Stomach (tissue), 9 donors: ENCODE data around the gene MBD4. TPM values are rescaled to one million over a fixed set of nuclear protein-coding genes. Genes with fewer than 3 reads are reported as not detected.
"Not testable (repeated sequence)": the region's sequence is repeated elsewhere in the genome, so short reads cannot be mapped to it uniquely, and the experiment has no call there.

Experiments
- DNase-seq, 2 donors: peaks; one replicate each; pipeline versions ENCODE4 v3.0.0 to v3.0.0-alpha.2; 2013 to 2019
- H3K27ac ChIP-seq, 5 donors: fragments of 200-600 bp in 4 of 5; sonication (generic) in 4 of 5; one replicate each; pipeline ENCODE4 v1.5.1; 2013 to 2019; ENCODE audit warnings: mild to moderate bottlenecking in 1 of 5, moderate library complexity in 1 of 5
- H3K27me3 ChIP-seq, 3 donors: fragments of 200-600 bp; sonication (generic); one replicate each; pipeline ENCODE4 v1.5.1; 2017 to 2019; ENCODE audit warnings: mixed run types in 1 of 3
- H3K36me3 ChIP-seq, 4 donors: fragments of 200-600 bp; sonication (generic); 1 replicate in 3 of 4; 2 replicates in 1 of 4; pipeline ENCODE4 v1.5.1; 2016 to 2019
- H3K4me1 ChIP-seq, 4 donors: fragments of 200-600 bp; sonication (generic); one replicate each; pipeline ENCODE4 v1.5.1; 2016 to 2019
- H3K4me3 ChIP-seq, 4 donors: fragments of 200-600 bp; sonication (generic) in 3 of 4; one replicate each; pipeline ENCODE4 v1.5.1; 2016 to 2019; ENCODE audit warnings: mild to moderate bottlenecking in 1 of 4
- H3K9me3 ChIP-seq, 4 donors: fragments of 200-600 bp; sonication (generic); one replicate each; pipeline ENCODE4 v1.5.1; 2016 to 2019
- EP300 ChIP-seq: sonication (generic); formaldehyde crosslinking; IDR thresholded peaks from one replicate; pipeline ENCODE4 v1.6.1; 2017; ENCODE audit warnings: antibody characterized with exemption
- POLR2A ChIP-seq, 4 donors: fragments of 450-650 bp; IDR thresholded peaks; one replicate each; pipeline ENCODE4 v1.6.1; 2016; ENCODE audit warnings: antibody characterized with exemption in 4 of 4, control low read depth in 2 of 4, mild to moderate bottlenecking in 1 of 4, moderate library complexity in 1 of 4
- POLR2AphosphoS5 ChIP-seq, 3 donors: sonication (generic); formaldehyde crosslinking; IDR thresholded peaks; one replicate each; pipeline ENCODE4 v1.6.1; 2016; ENCODE audit warnings: antibody characterized with exemption in 3 of 3
- WGBS, 5 donors: extraction: QIAGEN DNeasy Blood & Tissue Kit in 3 of 5; methylation state at CpG; one replicate each; pipeline versions ENCODE4 v1.1.5 to v1.1.7; 2013 to 2018; 5-methylcytosine and 5-hydroxymethylcytosine counted together
- intact Hi-C: fragments of 100-400 bp; cut with DNase I; formaldehyde crosslinking; loops from one replicate; pipeline ENCODE4 v1.15.1; 2023; ENCODE audit warnings: low total_unique reads
- polyA plus RNA-seq, 3 donors: library from polyadenylated mRNA; stranded (reverse); fragments of 200-250 nt; gene quantifications; one replicate each; pipeline ENCODE4 v1.2.3, GENCODE V29; 2013
- total RNA-seq, 5 donors: library from RNA; depleted of rRNA; stranded (reverse); fragments of >200 nt; gene quantifications; one replicate each; pipeline versions ENCODE4 v1.1.0 to v1.2.3, GENCODE V29; 2014 to 2016
- TF ChIP-seq, protein P1 (sequence below), 7 experiments: fragments of 450-650 bp in 4 of 7; fragments of 200-600 bp in 3 of 7; sonication (generic) in 3 of 7; IDR thresholded peaks; one replicate each; pipeline ENCODE4 v1.5.1; 2016 to 2019; ENCODE audit warnings: antibody characterized with exemption in 7 of 7, control low read depth in 2 of 7, mild to moderate bottlenecking in 1 of 7
- donor health status: healthy with polysubstance abuse.
- donor health status: Bipolar disorder and iron deficiency.
- donor health status: healthy.

MBD4 gene
- total and polyA plus RNA-seq, 8 donors, result 5.8 to 74.1 (median 21.7) TPM

DNA sequence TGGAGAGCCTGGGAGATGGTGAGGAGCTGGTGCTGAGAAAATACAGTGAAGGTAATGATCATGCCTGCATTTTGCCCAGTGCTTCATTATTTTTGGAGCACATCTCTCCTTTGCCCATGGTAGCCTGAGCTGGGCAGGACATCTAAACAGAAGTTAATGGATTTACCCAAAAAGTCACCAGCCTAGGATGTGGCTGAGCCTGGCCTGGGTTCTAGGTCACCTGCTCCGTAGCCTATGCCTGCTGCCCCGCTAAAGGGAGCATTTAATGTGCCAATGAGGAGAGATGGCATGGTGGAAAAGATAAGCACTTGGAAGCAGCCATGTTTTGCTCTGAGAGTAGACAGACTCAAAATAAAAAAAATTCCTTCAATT, 46.9 kb upstream of the MBD4 start:
- H3K36me3 ChIP-seq, result peaks cover 0 to 81% (median 64%) of the 10 kb centered on the region in 4 donors
- TF ChIP-seq EP300, result no peak
- no peak for TF ChIP-seq POLR2AphosphoS5 (IDR thresholded peaks at IDR 0.05)
- no peak for TF ChIP-seq POLR2A (IDR thresholded peaks at IDR 0.05)
- TF ChIP-seq, protein P1, sequence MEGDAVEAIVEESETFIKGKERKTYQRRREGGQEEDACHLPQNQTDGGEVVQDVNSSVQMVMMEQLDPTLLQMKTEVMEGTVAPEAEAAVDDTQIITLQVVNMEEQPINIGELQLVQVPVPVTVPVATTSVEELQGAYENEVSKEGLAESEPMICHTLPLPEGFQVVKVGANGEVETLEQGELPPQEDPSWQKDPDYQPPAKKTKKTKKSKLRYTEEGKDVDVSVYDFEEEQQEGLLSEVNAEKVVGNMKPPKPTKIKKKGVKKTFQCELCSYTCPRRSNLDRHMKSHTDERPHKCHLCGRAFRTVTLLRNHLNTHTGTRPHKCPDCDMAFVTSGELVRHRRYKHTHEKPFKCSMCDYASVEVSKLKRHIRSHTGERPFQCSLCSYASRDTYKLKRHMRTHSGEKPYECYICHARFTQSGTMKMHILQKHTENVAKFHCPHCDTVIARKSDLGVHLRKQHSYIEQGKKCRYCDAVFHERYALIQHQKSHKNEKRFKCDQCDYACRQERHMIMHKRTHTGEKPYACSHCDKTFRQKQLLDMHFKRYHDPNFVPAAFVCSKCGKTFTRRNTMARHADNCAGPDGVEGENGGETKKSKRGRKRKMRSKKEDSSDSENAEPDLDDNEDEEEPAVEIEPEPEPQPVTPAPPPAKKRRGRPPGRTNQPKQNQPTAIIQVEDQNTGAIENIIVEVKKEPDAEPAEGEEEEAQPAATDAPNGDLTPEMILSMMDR (IDR thresholded peaks at IDR 0.05), result no peak
- peak overlapping the region in 4 of 5 donors; percentile 58 to 73 (median 65) for H3K27ac ChIP-seq
- intact Hi-C loops, result loop anchor here (10.0 kb wide), 1 partner anchor 438 kb away; no protein-coding TSS in a partner anchor
- no peak overlapping the region for H3K4me3 ChIP-seq
- no peak for DNase-seq
- H3K4me1 ChIP-seq, result peaks cover 5 to 31% (median 7%) of the 10 kb centered on the region in 4 donors
- H3K9me3 ChIP-seq, result no peaks in the 10 kb centered on the region
- 93 to 97% (median 95%) methylated on average over 2 of the region's 2 CpGs for WGBS, 5 donors
- no peaks in the 10 kb centered on the region for H3K27me3 ChIP-seq

DNA sequence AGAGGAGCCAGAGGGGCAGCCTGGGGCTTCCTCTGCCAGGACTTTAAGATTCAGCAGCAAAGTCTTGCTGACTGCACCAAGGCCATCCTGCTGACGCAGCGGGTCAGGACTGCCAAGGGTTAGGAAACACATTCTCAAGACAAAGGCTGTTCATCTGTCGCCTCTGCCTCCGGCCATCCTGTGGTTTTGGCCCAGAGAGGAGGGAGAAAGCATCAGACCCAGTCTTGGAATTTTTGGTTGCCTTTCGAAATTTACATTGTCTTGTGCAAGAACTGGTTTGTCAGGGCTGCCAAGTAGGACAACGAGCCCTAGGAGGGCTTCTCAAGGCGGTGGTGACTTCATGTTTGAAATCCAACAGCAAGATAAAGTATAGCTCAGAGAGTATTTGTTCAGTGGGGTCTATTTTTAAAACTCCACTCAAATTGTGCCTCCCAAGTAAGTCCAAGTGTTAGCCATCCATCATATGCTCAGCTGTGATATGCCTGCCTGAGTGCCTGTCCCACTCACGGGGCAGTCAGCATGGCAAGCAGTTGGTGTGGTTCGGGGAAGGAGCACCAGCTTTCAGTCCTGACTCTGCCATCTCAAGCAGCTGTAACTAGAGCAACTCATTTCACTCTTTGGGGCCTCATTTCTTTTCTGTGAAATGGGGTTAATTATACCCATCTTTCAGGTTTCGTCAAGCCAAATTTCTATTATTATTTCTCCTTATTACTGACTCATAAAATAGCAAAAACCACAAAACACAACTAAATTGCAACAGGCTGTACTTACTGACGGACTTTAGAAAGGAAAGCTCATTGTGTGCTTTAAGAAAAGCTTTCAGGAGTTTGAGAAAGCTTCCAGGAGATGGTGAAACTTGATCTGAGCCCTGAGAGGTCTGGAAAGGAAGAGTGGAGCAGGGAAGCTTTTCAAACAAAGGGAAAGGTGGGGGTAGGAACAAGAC, 46.2 kb upstream of the MBD4 start:
- TF ChIP-seq POLR2AphosphoS5 (IDR thresholded peaks at IDR 0.05) (peak in 2 of 3 donors; percentile 18 to 33), POLR2A (IDR thresholded peaks at IDR 0.05) (no peak), EP300 (no peak)
- TF ChIP-seq, protein P1 (IDR thresholded peaks at IDR 0.05), result no peak
- H3K27me3 ChIP-seq, result no peaks in the 10 kb centered on the region
- peak overlapping the region in 4 of 5 donors; percentile 58 to 73 (median 65) for H3K27ac ChIP-seq
- H3K9me3 ChIP-seq, result no peaks in the 10 kb centered on the region
- no peak overlapping the region for H3K4me3 ChIP-seq
- intact Hi-C loops, result loop anchor here (10.0 kb wide), 1 partner anchor 439 kb away; no protein-coding TSS in a partner anchor
- H3K36me3 ChIP-seq, result peaks cover 0 to 83% (median 64%) of the 10 kb centered on the region in 4 donors
- peak; percentile 45 to 52 for DNase-seq
- H3K4me1 ChIP-seq, result peaks cover 5 to 35% (median 9%) of the 10 kb centered on the region in 4 donors
- 57 to 70% (median 61%) methylated on average over 11 of the region's 11 CpGs for WGBS, 5 donors

DNA sequence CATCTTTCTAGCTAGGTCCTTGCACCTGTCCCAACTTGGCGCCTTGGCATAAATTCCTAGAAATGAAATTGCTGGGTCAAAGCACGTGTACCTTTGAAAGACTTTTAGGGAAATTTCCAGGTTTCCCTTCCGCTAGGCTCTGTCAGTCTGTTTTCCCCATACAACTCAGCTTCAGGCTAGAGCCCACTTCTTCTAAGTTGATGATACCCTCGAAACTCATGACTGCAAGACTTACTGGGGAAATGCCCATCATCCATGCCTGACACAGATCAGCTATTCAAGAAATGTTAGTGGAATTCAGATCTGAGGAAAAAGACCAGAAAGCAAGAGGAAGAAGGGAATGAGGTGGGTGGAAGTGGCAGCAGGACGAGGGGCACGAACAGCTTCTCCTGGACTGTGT, 45.4 kb upstream of the MBD4 start:
- peak overlapping the region in 4 of 5 donors; percentile 34 to 73 (median 55) for H3K27ac ChIP-seq
- not testable (repeated sequence) for DNase-seq, H3K27me3 ChIP-seq, H3K4me3 ChIP-seq, H3K9me3 ChIP-seq
- peaks cover 0 to 28% (median 5%) of the 10 kb centered on the region in 4 donors for H3K4me1 ChIP-seq
- intact Hi-C loops, result loop anchor here (10.0 kb wide), 1 partner anchor 440 kb away; no protein-coding TSS in a partner anchor
- 93 to 96% (median 95%) methylated on average over 6 of the region's 6 CpGs for WGBS, 5 donors
- H3K36me3 ChIP-seq, result peaks cover 0 to 91% (median 70%) of the 10 kb centered on the region in 4 donors

DNA sequence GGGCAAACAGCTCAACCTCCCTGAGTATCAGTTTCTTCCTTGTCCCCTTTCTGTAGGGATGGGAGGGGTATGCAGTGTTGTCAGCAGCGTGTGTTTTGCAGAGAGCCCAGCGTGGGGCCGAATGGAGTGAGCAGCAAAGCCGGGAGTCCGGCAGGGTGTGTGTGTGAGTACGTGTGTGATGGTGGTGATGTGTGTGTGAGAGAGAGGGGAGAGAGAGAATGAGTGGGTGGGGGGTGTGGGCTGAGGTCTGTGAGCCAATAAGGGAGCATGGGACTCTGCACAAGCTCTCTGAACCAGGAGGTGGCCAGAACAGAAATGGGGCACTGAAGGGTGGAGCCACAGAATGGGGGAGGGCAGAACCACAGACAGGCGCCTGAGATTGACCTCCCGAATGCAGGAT, 44.1 kb upstream of the MBD4 start:
- Histone ChIP-seq H3K4me3 (no peak overlapping the region), H3K4me1 (peaks cover 0 to 24% (median 4%) of the 10 kb centered on the region in 4 donors), H3K36me3 (peaks cover 0 to 97% (median 81%) of the 10 kb centered on the region in 4 donors), H3K9me3 (no peaks in the 10 kb centered on the region), H3K27me3 (no peaks in the 10 kb centered on the region), H3K27ac (no peak overlapping the region)
- intact Hi-C loops, result loop anchor here (5.0 to 10.0 kb wide), 2 partner anchors 343 to 441 kb away; no protein-coding TSS in a partner anchor
- DNase-seq, result no peak
- TF ChIP-seq EP300 (no peak), POLR2AphosphoS5 (IDR thresholded peaks at IDR 0.05) (no peak), POLR2A (IDR thresholded peaks at IDR 0.05) (no peak)
- TF ChIP-seq, protein P1 (IDR thresholded peaks at IDR 0.05), result no peak
- WGBS, 5 donors, result 88 to 91% (median 89%) methylated on average over 8 of the region's 8 CpGs
